Stimulated activated CD8-positive, alpha-beta memory T cell treated with anti-CD3 and anti-CD28 coated beads, Interleukin-12 subunit alpha, Interleukin-12 subunit beta, amount 100 ng/mL, for 24 hours (primary cell): Measurements from ENCODE around the gene TESPA1.
"Not testable (repeated sequence)": the region's sequence is repeated elsewhere in the genome, so short reads cannot be mapped to it uniquely, and the experiment has no call there.

ENCODE experiments used
- DNase-seq: peaks from one replicate; pipeline ENCODE4 v3.0.0-alpha.2; 2020; ENCODE audit errors: extremely low read depth

TESPA1 gene

GRCh38 chr12:54948171-54948570 is 36.4 kb downstream of the TESPA1 start:
- no peak for DNase-seq

GRCh38 chr12:54945082-54945481 is 39.5 kb downstream of the TESPA1 start:
- no peak for DNase-seq

DNA sequence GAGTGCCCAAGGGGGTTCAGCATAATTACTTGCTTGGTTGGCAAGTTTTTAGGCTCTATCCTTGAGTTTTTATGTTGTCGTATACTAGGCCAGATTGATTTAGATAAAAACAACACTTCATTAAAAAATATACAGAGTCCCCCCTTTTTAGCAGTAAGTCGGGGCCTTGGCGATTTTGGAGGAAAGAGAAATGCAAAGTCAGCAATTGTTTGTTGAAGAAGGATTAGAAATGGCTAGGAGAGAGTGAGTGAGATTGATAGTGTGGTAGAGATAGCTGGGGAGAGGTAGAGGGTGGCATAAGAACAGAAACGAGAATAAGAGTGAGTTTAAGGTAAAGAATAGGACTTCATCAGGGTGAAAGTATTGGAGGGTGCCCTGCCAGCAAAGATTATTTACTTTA is 41.3 kb downstream of the TESPA1 start:
- DNase-seq, result not testable (repeated sequence)

- no peak for DNase-seq
Measured at GRCh38 chr12:54941659-54942058, 42.9 kb downstream of the TESPA1 start.

DNA sequence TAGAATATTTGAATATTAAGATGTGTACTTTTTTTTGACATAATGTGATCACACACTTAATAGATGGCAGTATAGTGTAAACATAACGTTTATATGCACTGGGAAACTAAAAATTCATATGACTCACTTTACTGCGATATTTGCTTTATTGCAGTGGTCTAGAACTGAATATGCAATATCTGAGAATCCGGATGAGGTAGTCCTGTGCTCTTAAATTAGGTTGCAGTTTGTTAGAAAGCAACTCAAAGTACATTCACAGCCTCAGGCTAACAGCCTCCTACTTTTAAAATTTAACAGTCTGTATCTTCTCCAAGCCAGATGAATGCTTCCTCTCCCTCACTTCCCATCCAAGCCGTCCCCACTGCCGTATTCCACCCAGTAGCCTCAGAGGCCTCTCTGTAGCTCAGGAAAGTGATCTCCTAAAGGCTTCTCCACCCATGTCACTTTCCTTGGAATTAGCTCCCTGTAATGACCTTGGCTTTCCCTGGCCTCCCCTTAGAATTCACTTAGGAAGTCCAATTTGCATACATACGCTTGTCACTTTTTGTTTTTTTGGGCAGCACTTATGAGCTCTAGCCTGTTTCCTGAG is 43.7 kb downstream of the TESPA1 start:
- no peak for DNase-seq

- no peak for DNase-seq
Measured at GRCh38 chr12:54937929-54938328, 46.6 kb downstream of the TESPA1 start.

- no peak for DNase-seq
Measured at GRCh38 chr12:54937376-54937775, 47.2 kb downstream of the TESPA1 start.

- no peak for DNase-seq
Measured at GRCh38 chr12:54936736-54937135, 47.8 kb downstream of the TESPA1 start.

- DNase-seq, result peak; percentile 15
Measured at GRCh38 chr12:54935235-54935951, 49.2 kb downstream of the TESPA1 start.

DNA sequence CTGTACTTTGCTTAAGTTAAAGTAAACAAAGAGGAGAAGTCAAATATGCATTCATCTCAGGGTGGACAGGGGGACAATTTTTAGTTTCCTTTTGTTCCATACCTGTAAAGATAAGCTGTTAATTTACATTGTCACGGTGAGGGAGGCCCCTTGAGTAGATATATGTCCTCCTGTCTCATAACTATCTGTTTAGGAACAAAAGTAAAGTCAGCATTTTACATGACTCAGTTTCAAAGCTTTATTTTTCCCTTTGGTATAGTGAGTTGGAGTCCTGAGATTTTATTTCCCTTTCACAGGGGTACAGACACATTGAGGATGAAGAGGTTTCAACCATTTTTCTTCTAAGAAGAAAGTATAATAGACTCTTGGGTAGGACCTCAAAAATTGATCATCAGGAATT is 50.1 kb downstream of the TESPA1 start:
- DNase-seq, result no peak

DNA sequence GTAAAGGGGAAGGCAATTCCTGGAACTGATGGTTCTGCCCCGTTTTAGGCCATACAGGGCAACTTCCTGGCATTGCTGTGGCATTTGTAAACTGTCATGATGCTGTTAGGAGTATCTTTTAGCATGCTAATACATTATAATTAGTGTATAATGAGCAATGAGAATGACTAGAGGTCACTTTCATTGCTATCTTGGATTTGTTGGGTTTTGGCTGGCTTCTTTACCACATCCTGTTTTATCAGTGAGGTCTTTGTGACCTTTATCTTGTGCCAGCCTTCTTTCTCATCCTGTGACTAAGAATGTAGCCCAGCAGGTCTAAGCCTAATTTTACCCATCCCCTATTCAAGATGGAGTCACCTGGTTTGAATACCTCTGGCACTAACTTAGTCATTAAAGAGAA is 51.2 kb downstream of the TESPA1 start:
- no peak for DNase-seq

- no peak for DNase-seq
Measured at GRCh38 chr12:54932691-54933090, 51.9 kb downstream of the TESPA1 start.

DNA sequence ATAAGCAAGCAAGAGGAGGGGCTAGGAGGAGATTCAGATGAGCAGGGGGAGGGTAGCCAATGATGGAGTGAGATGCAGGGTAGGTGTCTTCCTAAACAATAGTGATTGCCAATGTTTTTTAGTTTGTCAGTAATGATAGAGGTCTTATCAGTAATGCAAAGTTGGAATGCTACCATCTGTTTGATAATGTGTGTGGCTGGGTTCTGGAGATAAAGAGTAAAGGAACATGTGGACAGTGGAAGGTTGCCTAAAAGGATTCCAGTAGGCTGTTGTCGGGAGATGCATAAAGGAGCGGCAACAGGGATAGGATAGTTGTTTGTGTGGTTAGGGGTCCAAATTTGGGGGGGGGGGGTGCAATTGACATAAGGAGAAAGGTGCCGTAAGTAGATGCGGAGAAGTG is 52.5 kb downstream of the TESPA1 start:
- DNase-seq, result no peak

DNA sequence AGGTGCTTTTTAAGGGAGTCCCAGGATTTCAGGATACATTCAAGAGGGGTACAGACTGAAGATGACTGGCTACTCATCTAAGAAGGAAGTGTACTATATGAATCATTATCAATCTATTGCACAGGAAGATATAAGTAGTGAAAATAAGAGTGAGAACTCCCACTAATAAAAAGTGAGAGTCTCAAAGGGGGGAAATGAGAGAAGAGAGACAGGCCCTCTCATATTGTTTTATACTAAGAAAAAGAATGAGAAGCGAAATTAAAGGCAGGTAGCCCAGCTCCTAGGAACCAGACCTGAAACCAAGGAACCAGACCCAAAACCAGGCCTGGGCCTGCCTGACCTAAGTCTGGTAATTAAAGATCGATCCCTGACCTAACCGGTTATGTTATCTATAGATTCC is 54.6 kb downstream of the TESPA1 start:
- DNase-seq, result no peak

GRCh38 chr12:54926246-54926645 is 58.3 kb downstream of the TESPA1 start:
- no peak for DNase-seq

DNA sequence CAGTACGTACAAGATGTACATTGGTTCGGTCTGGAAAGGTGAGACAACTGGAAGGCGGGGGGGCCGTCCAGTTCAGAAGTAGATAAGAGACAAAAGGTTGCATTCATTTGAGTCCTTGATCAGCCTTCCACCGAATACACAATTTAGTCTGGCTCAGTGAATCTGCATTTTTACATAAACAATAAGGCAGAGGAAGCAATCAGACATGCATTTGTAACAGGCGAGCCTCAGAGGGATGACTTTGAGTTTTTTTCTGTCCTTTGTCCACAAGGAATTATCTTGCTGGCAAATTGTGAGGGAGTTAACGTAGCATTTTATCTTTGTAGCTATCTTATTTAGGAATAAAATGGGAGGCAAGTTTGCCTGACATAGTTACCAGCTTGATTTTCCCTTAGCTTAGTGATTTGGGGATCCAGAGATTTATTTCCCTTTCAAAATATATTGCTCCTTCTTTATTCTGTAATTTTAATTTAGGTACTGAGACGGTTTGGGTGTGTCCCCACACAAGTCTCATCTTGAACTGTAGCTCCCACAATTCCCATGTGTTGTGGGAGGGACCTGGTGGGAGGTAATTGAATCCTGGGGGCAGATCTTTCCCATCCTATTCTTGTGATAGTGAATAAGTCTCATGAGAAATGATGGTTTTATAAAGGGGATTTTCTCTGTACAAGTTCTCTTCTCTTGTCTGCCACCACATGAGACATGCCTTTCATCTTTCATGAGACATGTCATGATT is 59.4 kb downstream of the TESPA1 start:
- DNase-seq, result no peak

DNA sequence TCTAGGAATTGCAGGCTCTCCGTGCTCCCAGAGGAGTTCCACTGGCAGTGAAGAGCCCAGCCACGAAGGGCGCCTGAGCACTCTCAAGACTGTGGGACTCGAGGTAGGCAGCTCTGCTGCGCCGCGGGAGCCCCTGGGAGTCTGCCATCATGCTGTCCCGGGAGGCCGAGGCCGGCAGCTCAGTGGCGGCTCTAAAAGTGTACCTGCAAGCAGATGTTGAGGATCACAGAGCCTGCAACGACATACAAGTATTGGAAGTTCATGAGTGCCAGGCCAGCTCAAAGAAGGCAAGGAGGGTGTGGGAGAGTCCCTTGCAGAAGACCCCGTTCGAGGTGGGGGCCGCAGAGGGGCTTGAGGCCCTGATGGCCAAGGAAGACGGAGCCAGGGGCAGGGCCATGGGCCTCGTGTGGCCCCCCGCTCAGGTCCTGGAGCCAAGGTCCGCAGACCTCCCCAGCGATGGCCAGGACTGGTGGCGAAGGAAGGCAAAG is 67.5 kb downstream of the TESPA1 start:
- no peak for DNase-seq
